GM12878 (cell line): Measurements from ENCODE around the gene C1QTNF5. TPM values are rescaled to one million over a fixed set of nuclear protein-coding genes. Genes with fewer than 3 reads are reported as not detected.
A peak's percentile ranks its signal among the peaks of the same experiment; 100 is the strongest.

ENCODE experiments used
- BCL11A ChIP-seq: IDR thresholded peaks from 2 replicates; pipeline ENCODE4 v1.6.1; 2011; ENCODE audit warnings: low read depth, low read length
- CHD4 ChIP-seq: fragments of 200-600 bp; sonication (generic); IDR thresholded peaks from 2 replicates; pipeline ENCODE4 v1.6.1; 2016; ENCODE audit warnings: mild to moderate bottlenecking
- FOXM1 ChIP-seq: IDR thresholded peaks from 2 replicates; pipeline ENCODE4 v1.6.1; 2012; ENCODE audit warnings: low read depth, mild to moderate bottlenecking, inconsistent platforms, low read length, moderate library complexity
- LARP7 ChIP-seq: fragments of 450-650 bp; IDR thresholded peaks from 2 replicates; pipeline ENCODE4 v1.6.1; 2017; ENCODE audit warnings: mild to moderate bottlenecking
- PML ChIP-seq: IDR thresholded peaks from 2 replicates; pipeline ENCODE4 v1.6.1; 2012; ENCODE audit warnings: low read length, inconsistent platforms
- SMAD1 ChIP-seq: fragments of 450-650 bp; IDR thresholded peaks from 2 replicates; pipeline ENCODE4 v1.6.1; 2018; ENCODE audit warnings: mild to moderate bottlenecking, low read depth; ENCODE audit not compliant: partially characterized antibody
- SMC3 ChIP-seq: IDR thresholded peaks from 2 replicates; pipeline ENCODE4 v1.6.1; 2011; ENCODE audit warnings: low read length, improper control_type of control experiment, borderline replicate concordance
- STAT3 ChIP-seq: IDR thresholded peaks from 2 replicates; pipeline ENCODE4 v1.6.1; 2011; ENCODE audit warnings: low read depth, low read length, improper control_type of control experiment
- USF2 ChIP-seq: IDR thresholded peaks from 2 replicates; pipeline ENCODE4 v1.6.1; 2011; ENCODE audit warnings: low read depth, low read length, improper control_type of control experiment, borderline replicate concordance
- ZBTB4 ChIP-seq: fragments of 450-650 bp; formaldehyde crosslinking; IDR thresholded peaks from 2 replicates; pipeline ENCODE4 v1.4.0; 2022; ENCODE audit warnings: mild to moderate bottlenecking, moderate library complexity
- ZNF217 ChIP-seq: fragments of 450-650 bp; IDR thresholded peaks from 2 replicates; pipeline ENCODE4 v1.6.1; 2017; ENCODE audit warnings: antibody characterized with exemption, mild to moderate bottlenecking
- ZSCAN29 ChIP-seq: fragments of 450-650 bp; IDR thresholded peaks from 2 replicates; pipeline ENCODE4 v1.6.1; 2017; ENCODE audit warnings: mild to moderate bottlenecking, moderate library complexity
- polyA plus RNA-seq, 11 experiments: library from polyadenylated mRNA; depleted of rRNA in 4 of 11; unstranded in 6 of 11; stranded (reverse) in 5 of 11; fragments of >200 nt; fragmentation: Nextera tagmentation in 4 of 11; fragmentation: Illumina TruSeq in 1 of 11; extraction: Ambion mirVana in 4 of 11; extraction: Trizol in 1 of 11; gene quantifications; 1 replicate in 1 of 11; 2 replicates in 10 of 11; pipeline versions ENCODE4 v1.2.1 to v1.2.3, GENCODE V29; 2011 to 2016; ENCODE audit warnings: inconsistent platforms in 2 of 11, missing spikeins in 2 of 11, low read depth in 1 of 11
- total RNA-seq, 4 experiments: library from RNA; depleted of rRNA in 3 of 4; stranded (reverse); fragments of >200 nt in 3 of 4; fragmentation: Illumina TruSeq in 1 of 4; extraction: Trizol in 1 of 4; gene quantifications; 2 replicates each; pipeline versions ENCODE4 v1.2.1 to v1.2.3, GENCODE V29; 2013 to 2021

The C1QTNF5 gene
- total and polyA plus RNA-seq, 10 of the 15 experiments (the other 5 are each of a cell fraction or from before 2014, with no cell fraction given) = not detected

- TF ChIP-seq ZSCAN29 (no peak), SMC3 (peak; percentile 36; the same call in 1 of the 2 replicates), SMAD1 (no peak), ZNF217 (no peak), CHD4 (no peak), USF2 (peak; percentile 20; the same call in 1 of the 2 replicates), BCL11A (no peak), STAT3 (no peak), LARP7 (no peak), PML (no peak), FOXM1 (no peak), ZBTB4 (CRISPR knock-in tag) (no peak)
- TF ChIP-seq, all 136 proteins: peak for 28
Measured at GRCh38 chr11:119381181-119381988, 40.7 kb upstream of the C1QTNF5 start, which contains the start of gene USP2 (continued).
